Fibroblast of lung (primary cell): Measurements from ENCODE around the gene USP6.

Experiments
- CTCF ChIP-seq, 2 donors: IDR thresholded peaks in 1 of 2; conservative IDR thresholded peaks in 1 of 2; 1 replicate in 1 of 2; 2 replicates in 1 of 2; pipeline ENCODE4 v1.5.1; 2011 to 2012; ENCODE audit warnings: low read length in 2 of 2, control low read depth in 1 of 2, inconsistent platforms in 1 of 2, low read depth in 1 of 2, mild to moderate bottlenecking in 1 of 2
- EZH2 ChIP-seq: IDR thresholded peaks from 2 replicates; pipeline ENCODE4 v1.5.1; 2012; ENCODE audit warnings: low read length, control low read depth, mild to moderate bottlenecking; ENCODE audit errors: missing control alignments

- no peak for TF ChIP-seq CTCF (conservative IDR thresholded peaks at IDR 0.05 in 1 of 2, IDR thresholded peaks at IDR 0.05 in 1 of 2; ENCODE audit: low read depth in 1 of 2, low read length in 2 of 2)
- TF ChIP-seq EZH2: no peak
Measured at GRCh38 chr17:5100832-5101231, 15.0 kb upstream of the USP6 start.
